Fibroblast of skin of left biceps (primary cell): Measurements from ENCODE around the gene RBM25.

Experiments used
- DNase-seq, 2 experiments: peaks; one replicate each; pipeline ENCODE4 v3.0.0-alpha.2; 2013; ENCODE audit warnings: low read depth in 2 of 2

The RBM25 gene

DNA sequence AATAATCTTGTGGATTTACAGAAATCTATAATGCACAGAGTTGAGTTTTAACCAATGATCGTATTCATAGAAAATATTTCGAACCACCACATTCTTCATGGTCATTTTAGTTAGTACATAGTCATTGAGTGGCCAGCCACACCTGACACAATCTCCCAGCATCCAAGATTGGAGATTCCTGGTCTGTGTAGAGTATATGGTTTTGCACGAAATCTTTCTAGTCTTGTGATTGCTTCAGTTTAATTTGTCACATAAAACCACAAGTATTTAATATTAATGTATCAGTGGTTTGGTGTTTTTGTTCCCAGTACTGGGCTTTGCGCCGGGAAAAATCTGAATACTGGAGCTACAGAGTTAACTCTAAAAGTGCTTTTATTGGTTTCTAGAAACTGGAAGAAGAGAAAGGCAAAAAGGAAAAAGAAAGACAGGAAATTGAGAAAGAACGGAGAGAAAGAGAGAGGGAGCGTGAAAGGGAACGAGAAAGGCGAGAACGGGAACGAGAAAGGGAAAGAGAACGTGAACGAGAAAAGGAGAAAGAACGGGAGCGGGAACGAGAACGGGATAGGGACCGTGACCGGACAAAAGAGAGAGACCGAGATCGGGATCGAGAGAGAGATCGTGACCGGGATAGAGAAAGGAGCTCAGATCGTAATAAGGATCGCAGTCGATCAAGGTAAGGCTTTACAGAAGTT, 44.6 kb downstream of the RBM25 start:
- no peak for DNase-seq

DNA sequence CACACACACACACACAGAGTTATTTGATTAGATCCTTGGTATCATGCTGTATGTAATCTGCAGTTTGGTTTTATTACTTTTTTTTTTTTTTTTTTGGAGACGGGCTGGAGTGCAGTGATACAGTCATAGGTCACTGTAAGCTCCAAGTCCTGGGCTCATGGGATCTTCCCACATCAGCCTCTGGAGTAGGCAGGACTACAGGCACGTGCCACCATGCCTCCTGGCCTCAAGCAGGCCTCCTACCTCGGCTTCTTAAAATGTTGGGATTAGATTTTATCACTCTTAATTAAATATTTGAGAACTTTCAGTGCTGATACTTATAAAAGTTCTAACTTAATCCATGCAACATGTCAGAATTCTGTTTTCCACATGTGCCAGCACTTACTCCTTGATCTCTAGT, 46.7 kb downstream of the RBM25 start:
- no peak for DNase-seq

DNA sequence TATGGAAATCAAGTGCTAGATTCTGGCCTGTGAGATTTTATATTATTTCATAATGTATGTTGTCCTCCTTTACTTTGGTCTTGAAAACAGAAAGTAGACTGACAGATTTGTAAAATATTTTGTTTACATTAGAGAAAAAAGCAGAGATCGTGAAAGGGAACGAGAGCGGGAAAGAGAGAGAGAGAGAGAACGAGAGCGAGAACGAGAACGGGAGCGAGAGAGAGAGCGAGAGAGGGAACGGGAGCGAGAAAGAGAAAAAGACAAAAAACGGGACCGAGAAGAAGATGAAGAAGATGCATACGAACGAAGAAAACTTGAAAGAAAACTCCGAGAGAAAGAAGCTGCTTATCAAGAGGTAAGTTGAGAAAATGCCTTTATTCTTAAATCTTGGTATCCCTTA, 47.4 kb downstream of the RBM25 start:
- DNase-seq = no peak

DNA sequence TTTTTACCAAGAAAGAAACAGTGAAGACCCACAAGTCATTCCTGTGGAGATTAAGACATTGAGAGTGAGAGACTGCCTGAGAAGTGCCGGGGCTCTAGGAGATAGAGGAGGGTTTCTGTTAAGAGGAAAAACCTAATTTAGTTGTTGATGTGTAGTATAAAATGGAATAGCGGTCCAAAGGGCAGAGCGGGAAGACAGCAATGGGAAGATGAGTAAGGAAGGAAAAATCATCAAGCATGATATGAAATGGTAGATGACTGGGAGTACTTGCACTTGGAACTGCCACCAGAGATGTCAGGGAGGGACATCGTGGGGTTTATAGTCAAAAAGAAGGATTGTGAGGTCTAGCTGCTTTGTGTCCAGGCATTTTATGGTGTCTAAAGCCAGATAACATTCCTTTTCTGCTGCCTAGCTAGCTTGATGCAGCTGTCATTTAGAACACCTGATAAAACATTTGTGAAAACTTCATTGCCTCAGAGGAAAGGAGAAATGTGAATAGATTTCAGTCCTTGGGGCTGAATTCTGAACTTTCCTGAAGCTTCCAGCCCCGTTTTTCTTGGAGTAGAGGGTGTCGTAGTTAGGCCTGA, 57.8 kb downstream of the RBM25 start:
- no peak for DNase-seq

- DNase-seq = no peak
Measured at GRCh38 chr14:73124180-73124894, 66.0 kb downstream of the RBM25 start.

- no peak for DNase-seq
Measured at GRCh38 chr14:73125169-73125588, 66.8 kb downstream of the RBM25 start.

DNA sequence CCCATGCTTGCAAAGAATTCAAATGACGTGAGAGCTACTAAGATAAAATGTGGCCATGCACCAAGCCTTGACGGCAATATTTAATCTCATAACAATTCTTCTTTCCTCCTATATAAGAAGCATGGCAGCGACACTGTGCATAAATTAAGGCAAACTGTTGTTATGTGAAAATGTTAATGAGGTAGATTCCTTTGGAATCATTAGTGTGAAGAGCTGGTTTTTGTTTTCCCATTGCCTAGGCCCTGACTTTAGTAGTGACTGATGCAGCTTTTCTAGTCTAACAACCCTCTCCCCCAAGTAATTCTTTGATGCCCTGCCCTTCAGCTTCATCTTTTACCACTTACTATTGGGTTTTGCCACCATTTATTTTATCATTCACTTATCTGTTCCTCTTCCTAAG, 67.4 kb downstream of the RBM25 start:
- no peak for DNase-seq

- no peak for DNase-seq
Measured at GRCh38 chr14:73133795-73134194, 75.5 kb downstream of the RBM25 start.

GRCh38 chr14:73136085-73136386, 77.7 kb downstream of the RBM25 start:
- DNase-seq = no peak

GRCh38 chr14:73136387-73137225, 78.3 kb downstream of the RBM25 start, which contains the start of gene PSEN1:
Gene PSEN1 (plus strand): TSS chr14:73136507. CDS start chr14:73148020, 11,513 bp downstream.
- peak; percentile 71 to 72 for DNase-seq

GRCh38 chr14:73140811-73141323, 82.5 kb downstream of the RBM25 start:
- no peak for DNase-seq

GRCh38 chr14:73142216-73142615, 83.9 kb downstream of the RBM25 start:
- DNase-seq = no peak

DNA sequence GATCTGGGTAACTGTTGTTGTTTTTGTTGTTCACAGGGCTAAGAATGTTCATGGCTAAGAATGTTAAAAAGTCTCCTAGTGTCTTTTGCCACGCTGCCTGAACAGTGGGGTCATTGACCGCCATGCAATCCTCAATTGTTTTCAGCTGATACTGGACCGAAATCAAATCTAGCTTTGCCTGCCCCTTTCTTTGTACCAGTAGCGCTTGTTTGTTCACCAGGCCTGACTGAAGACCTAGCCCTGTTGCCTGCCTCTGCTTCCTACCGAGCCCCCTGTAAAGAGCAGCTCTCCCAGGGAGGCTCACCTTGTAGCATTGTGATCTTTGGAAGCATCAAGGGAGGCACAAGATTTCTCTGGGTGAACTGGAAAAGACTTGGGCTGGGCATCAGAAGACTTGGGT, 84.7 kb downstream of the RBM25 start:
- DNase-seq = no peak

DNA sequence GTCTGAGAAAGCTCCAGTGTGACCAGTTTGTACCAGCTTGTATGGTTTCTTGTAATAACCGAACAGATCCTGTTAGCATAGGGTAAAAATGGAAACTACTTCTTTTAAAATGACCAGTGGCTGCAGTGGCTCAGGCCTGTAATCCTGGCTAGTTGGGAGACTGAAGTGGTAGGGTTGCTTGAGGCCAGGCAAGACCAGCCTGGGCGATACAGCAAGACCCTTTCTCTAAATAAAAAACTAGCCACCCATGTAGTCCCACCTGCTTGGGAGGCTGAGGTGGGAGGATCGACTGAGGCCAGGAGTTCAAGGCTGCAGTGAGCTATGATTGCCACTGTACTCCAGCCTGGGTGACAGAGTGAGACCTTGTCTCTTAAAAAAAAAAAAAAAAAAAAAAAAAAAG, 85.3 kb downstream of the RBM25 start:
- DNase-seq = no peak

GRCh38 chr14:73145371-73145770, 87.0 kb downstream of the RBM25 start:
- DNase-seq = no peak

- DNase-seq = no peak
Measured at GRCh38 chr14:73146111-73146510, 87.8 kb downstream of the RBM25 start.

DNA sequence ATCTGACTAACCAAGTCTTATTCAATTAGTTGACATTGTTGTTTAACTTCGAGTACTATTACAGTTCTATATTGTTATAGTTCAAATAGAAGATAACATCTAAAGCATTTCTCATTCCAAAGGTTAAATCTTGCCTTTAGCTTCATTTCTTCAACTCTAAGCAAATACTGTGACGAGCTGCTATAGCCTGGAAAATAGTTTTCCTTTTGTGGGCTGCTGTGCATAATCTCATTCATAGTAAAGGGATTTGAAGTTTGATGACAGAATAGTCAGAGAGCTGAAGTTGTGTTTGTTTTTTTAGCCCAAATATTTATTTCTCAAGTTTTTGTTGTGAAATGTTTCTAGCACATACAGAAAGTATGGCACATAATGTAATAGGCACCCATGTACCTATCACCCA, 91.4 kb downstream of the RBM25 start:
- no peak for DNase-seq

DNA sequence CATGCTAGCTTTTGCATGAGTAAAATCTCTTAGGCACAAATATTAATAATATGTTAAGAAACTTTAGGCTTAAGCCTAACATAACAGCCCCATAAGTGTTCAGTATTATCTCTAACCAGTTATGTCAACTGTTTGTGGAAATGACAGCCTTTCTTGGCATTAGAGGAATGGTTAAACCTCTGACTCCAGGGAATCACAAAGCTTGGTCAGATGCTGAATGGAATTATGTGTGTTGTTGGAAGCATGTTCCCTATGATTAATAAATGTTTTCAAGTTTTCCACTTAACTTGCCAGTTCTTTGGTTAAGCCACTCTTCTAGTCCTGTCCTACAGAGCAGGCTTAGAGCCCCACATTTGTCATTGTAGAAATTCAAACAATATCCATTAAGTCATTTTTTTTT, 94.9 kb downstream of the RBM25 start:
- peak; percentile 41 to 45 for DNase-seq

GRCh38 chr14:73162251-73162650, 103.9 kb downstream of the RBM25 start:
- no peak for DNase-seq

GRCh38 chr14:73166399-73166798, 108.1 kb downstream of the RBM25 start:
- no peak for DNase-seq

GRCh38 chr14:73167727-73168126, 109.4 kb downstream of the RBM25 start:
- DNase-seq = no peak

DNA sequence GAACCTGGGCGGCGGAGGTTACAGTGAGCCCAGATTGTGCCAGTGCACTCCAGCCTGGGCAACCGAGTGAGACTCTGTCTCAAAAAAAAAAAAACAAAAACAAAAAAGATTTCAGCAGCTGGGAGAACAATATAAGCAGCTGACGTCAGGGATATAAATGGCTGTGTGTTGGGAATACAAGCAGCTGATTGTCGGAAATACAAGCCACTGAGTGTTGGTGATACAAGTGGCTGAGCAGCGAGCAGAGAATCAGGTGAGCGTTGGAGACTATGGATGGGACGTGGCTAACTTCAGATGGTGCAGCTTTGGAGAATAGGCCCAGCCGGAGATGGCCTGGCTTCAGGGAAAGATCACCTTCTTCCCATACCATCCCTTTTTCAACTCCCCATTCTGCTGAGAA, 109.9 kb downstream of the RBM25 start:
- DNase-seq = no peak
